ENCODE data around the gene SLC5A12. TPM values are rescaled to one million over a fixed set of nuclear protein-coding genes. Genes with fewer than 3 reads are reported as not detected.
A peak's percentile ranks its signal among the peaks of the same experiment; 100 is the strongest.

The SLC5A12 gene, protein sequence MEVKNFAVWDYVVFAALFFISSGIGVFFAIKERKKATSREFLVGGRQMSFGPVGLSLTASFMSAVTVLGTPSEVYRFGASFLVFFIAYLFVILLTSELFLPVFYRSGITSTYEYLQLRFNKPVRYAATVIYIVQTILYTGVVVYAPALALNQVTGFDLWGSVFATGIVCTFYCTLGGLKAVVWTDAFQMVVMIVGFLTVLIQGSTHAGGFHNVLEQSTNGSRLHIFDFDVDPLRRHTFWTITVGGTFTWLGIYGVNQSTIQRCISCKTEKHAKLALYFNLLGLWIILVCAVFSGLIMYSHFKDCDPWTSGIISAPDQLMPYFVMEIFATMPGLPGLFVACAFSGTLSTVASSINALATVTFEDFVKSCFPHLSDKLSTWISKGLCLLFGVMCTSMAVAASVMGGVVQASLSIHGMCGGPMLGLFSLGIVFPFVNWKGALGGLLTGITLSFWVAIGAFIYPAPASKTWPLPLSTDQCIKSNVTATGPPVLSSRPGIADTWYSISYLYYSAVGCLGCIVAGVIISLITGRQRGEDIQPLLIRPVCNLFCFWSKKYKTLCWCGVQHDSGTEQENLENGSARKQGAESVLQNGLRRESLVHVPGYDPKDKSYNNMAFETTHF
- total RNA-seq: not detected

DNA sequence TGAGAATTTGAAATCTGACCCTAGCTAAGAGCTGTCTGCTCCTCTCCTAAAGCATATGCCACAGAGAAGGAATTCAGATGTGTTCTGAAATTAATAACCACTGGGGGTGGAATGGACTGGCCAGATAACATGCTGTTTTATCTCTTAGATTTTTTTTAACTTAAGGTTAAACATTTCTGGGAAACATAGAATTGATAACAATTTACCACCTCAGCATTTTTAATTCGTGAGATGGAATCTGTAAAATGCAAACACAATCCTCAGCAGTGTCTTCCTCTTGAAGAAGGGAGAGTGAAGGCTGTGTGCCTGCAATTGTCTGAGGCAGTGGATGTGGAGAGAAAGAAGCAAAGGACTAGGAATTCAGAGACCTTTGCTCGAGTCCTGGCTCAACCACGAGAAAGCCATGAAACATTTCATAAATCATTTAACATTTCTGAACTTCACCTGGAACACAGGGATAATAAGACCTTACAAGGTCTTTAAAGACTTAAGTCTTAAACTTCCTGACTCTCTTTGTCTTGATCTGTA, at the start of gene SLC5A12:
TSS of gene SLC5A12 (minus strand) at position 113 of the 528 bp plus-strand sequence. CDS start 346 bp downstream, outside the sequence.
- no peaks in the 10 kb centered on the region for H3K4me1 Mint-ChIP-seq (ENCODE audit: low read depth)
- H3K9me3 Mint-ChIP-seq: peaks cover 4 to 10% of the 10 kb centered on the region in 2 donors
- H3K4me3 Mint-ChIP-seq: no peak within 1 kb of the TSS
- DNase-seq: no peak
- no peaks in the 10 kb centered on the region for H3K27me3 Mint-ChIP-seq (ENCODE audit: low read depth)
- ATAC-seq (replicated peaks in 1 of 2): no peak
- no peaks in the 10 kb centered on the region for H3K36me3 Mint-ChIP-seq (ENCODE audit: insufficient read depth in 2 of 2)
- no peak within 1 kb of the TSS for H3K27ac Mint-ChIP-seq

DNA sequence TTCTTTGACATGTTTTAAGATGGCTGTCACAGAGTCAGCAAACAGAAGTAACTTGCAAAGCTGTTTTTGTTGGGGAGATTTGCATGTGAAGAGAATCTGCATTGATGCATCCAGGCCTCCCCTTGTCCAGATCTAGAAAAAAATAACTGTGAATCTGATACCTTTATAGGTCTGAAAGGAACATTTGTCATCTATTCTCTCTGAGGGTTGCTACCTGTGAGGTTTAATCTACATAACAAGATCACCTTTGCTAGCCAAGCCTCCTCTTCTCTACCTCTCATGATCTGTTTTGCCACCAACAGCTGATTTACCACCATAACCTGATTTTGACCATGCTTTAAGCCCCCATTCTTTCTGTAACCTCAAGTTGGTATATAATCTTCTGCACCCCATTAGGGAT, 47.2 kb upstream of the SLC5A12 start:
- H3K4me1 Mint-ChIP-seq (ENCODE audit: low read depth): no peaks in the 10 kb centered on the region
- H3K9me3 Mint-ChIP-seq: peaks cover 0 to 2% of the 10 kb centered on the region in 2 donors
- no peak overlapping the region for H3K4me3 Mint-ChIP-seq
- no peaks in the 10 kb centered on the region for H3K36me3 Mint-ChIP-seq (ENCODE audit: insufficient read depth in 2 of 2)
- ATAC-seq (replicated peaks in 1 of 2) (no peak), DNase-seq (no peak)
- H3K27ac Mint-ChIP-seq: no peak overlapping the region
- H3K27me3 Mint-ChIP-seq (ENCODE audit: low read depth): no peaks in the 10 kb centered on the region

DNA sequence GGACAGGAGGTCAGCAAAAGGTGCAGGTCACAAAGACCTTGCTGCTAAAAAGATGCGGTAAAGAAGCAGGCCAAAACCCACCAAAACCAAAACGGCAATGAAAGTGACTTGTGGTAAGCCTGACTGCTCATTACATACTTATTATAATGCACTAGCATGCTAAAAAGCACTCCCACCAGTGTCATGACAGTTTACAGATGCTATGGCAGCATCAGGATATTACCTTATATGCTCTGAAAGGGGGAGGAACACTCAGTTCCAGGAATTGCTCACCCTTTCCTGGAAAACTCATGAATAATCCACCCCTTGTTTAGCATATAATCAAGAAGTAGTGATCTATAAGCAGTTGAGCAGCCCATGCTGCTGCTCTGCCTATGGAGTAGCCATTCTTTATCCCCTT, 45.2 kb upstream of the SLC5A12 start:
- Mint-ChIP-seq H3K9me3 (peaks cover 0 to 2% of the 10 kb centered on the region in 2 donors), H3K4me1 (ENCODE audit: low read depth) (no peaks in the 10 kb centered on the region), H3K36me3 (ENCODE audit: insufficient read depth in 2 of 2) (no peaks in the 10 kb centered on the region), H3K27me3 (ENCODE audit: low read depth) (no peaks in the 10 kb centered on the region), H3K4me3 (no peak overlapping the region), H3K27ac (no peak overlapping the region)
- ATAC-seq (replicated peaks in 1 of 2) (no peak), DNase-seq (no peak)

DNA sequence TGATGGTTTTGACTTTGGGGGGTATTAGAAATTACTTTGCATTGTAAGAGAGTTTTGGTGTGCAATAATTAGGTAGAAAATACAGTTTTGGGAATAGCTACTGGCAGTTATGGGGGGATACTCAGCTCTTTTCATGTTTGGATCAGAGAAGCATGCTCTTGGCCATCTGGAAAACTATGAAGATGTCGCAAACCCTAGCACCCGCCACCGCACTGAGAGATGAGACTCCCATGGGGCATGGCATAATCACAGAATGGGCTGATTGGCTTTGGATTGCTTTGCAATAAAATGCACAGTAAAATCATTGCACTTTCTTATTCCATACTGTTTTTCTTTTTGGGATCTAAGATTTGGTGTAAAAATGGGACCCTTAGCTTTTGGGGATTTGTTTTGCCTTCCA, 43.5 kb upstream of the SLC5A12 start:
- H3K9me3 Mint-ChIP-seq: peaks cover 0 to 2% of the 10 kb centered on the region in 2 donors
- no peaks in the 10 kb centered on the region for H3K27me3 Mint-ChIP-seq (ENCODE audit: low read depth)
- no peaks in the 10 kb centered on the region for H3K4me1 Mint-ChIP-seq (ENCODE audit: low read depth)
- no peak overlapping the region for H3K4me3 Mint-ChIP-seq
- no peak overlapping the region for H3K27ac Mint-ChIP-seq
- DNase-seq (no peak), ATAC-seq (replicated peaks in 1 of 2) (no peak)
- no peaks in the 10 kb centered on the region for H3K36me3 Mint-ChIP-seq (ENCODE audit: insufficient read depth in 2 of 2)

DNA sequence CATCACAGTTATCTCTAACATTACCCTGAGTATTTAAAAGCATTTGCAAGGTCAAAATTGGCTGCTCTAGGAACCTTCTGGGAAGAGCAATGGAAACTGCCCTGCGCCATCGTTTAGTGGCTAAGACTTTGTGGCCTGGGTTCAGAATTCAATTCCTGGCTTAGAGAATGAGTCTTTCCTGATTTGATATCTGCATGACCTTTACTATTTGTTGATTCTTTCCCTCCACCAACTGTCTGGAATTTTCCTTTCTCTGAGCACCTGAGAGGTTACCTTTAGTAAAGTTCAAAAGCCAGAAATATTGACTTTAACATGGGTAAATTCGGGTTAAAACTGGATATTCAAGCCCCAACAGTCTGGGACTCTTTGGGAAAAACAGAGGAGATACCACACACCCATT, 43.0 kb upstream of the SLC5A12 start:
- ATAC-seq (replicated peaks in 1 of 2): no peak
- Mint-ChIP-seq H3K4me3 (no peak overlapping the region), H3K27me3 (ENCODE audit: low read depth) (no peaks in the 10 kb centered on the region), H3K4me1 (ENCODE audit: low read depth) (no peaks in the 10 kb centered on the region), H3K27ac (no peak overlapping the region), H3K36me3 (ENCODE audit: insufficient read depth in 2 of 2) (no peaks in the 10 kb centered on the region), H3K9me3 (peaks cover 0 to 2% of the 10 kb centered on the region in 2 donors)
- no peak for DNase-seq

DNA sequence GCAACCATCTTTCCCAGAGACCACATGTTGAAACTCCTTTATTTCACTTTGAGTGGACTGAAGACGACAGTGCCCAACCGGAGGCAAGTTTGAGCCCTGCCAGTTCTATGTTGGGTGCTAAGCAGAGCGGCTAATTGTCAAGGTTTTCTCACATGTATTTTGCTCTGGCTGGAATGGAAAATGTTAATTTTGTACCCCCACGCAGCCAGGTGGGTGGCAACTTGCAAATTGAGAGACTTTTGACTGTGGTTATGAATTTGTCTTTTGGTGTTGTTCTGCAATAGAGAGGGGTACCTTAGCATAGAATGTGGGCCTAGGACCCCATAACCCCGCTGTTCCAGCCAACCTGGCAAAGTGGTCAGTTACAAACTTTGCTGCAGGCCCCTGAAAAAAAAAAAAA, 42.5 kb upstream of the SLC5A12 start:
- DNase-seq (no peak), ATAC-seq (replicated peaks in 1 of 2) (no peak)
- no peak overlapping the region for H3K27ac Mint-ChIP-seq
- no peaks in the 10 kb centered on the region for H3K4me1 Mint-ChIP-seq (ENCODE audit: low read depth)
- H3K9me3 Mint-ChIP-seq: peaks cover 0 to 2% of the 10 kb centered on the region in 2 donors
- no peaks in the 10 kb centered on the region for H3K36me3 Mint-ChIP-seq (ENCODE audit: insufficient read depth in 2 of 2)
- no peak overlapping the region for H3K4me3 Mint-ChIP-seq
- H3K27me3 Mint-ChIP-seq (ENCODE audit: low read depth): no peaks in the 10 kb centered on the region

DNA sequence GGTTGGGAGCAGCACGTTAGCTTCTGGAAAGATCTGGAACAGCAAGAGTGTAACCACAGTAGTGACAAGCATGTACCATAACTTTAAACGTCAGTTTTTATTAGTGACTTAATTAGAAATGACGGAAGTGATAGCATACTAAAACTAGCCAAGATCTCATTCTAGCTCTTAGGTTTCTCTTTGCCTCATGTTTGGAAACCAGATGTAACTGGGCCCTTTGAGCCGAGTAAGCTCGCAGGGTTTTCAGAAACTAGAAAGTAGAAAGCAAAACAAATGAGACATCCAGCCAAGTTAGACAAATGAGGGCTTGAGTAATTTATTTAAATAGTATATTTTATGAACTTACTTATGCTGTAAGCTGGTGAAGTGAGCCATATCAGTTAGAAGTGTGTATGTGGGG, 40.2 kb upstream of the SLC5A12 start:
- Mint-ChIP-seq H3K36me3 (ENCODE audit: insufficient read depth in 2 of 2) (no peaks in the 10 kb centered on the region), H3K27ac (no peak overlapping the region), H3K9me3 (peaks cover 0 to 2% of the 10 kb centered on the region in 2 donors), H3K27me3 (ENCODE audit: low read depth) (no peaks in the 10 kb centered on the region), H3K4me1 (ENCODE audit: low read depth) (no peaks in the 10 kb centered on the region), H3K4me3 (no peak overlapping the region)
- no peak for ATAC-seq (replicated peaks in 1 of 2)
- no peak for DNase-seq

DNA sequence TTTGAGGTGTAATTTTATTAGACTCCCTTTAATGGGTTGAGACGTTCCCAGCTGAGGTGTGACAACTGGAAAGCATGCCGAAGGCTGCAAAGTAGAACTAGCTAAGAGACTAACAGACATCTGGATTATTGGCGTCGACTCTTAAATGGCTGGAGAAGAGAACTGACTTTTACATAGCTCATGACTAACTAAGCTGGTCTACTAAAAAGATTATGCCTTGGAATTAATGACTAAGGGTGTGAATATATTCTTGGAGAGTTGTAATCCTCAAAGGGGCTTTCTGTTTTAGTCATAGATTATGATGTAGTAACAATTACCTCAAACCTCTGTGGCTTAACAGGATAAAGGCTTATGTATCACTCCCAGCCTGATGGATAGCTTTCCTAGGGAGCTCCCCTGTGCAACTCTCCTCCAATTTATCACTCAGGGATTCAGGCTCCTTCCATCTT, 39.5 kb upstream of the SLC5A12 start:
- no peaks in the 10 kb centered on the region for H3K4me1 Mint-ChIP-seq (ENCODE audit: low read depth)
- no peaks in the 10 kb centered on the region for H3K36me3 Mint-ChIP-seq (ENCODE audit: insufficient read depth in 2 of 2)
- DNase-seq: no peak
- H3K27ac Mint-ChIP-seq: no peak overlapping the region
- H3K4me3 Mint-ChIP-seq: no peak overlapping the region
- no peaks in the 10 kb centered on the region for H3K27me3 Mint-ChIP-seq (ENCODE audit: low read depth)
- peaks cover 0 to 2% of the 10 kb centered on the region in 2 donors for H3K9me3 Mint-ChIP-seq
- no peak for ATAC-seq (replicated peaks in 1 of 2)

DNA sequence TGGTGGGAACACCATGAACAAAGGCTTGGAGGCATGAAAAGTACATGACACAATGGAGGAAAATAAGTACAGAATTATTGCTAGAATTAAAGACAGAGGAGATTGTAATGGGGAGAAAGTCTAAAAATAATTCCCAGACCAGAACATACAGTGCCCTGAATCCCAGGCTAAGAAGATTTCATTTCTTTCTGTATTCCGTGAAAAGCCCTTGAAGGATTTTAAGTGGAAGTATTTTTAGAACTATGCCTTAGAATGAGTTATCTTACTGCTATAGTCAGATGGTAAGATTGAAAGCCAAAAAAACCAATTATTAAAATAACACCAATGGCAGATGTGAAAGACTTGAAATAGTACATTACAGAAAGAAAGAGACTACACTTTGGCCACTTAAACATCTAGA, 36.1 kb upstream of the SLC5A12 start:
- no peaks in the 10 kb centered on the region for H3K4me1 Mint-ChIP-seq (ENCODE audit: low read depth)
- no peak overlapping the region for H3K27ac Mint-ChIP-seq
- DNase-seq: no peak
- no peaks in the 10 kb centered on the region for H3K9me3 Mint-ChIP-seq
- ATAC-seq (replicated peaks in 1 of 2): no peak
- no peaks in the 10 kb centered on the region for H3K27me3 Mint-ChIP-seq (ENCODE audit: low read depth)
- H3K4me3 Mint-ChIP-seq: no peak overlapping the region
- H3K36me3 Mint-ChIP-seq (ENCODE audit: insufficient read depth in 2 of 2): no peaks in the 10 kb centered on the region

DNA sequence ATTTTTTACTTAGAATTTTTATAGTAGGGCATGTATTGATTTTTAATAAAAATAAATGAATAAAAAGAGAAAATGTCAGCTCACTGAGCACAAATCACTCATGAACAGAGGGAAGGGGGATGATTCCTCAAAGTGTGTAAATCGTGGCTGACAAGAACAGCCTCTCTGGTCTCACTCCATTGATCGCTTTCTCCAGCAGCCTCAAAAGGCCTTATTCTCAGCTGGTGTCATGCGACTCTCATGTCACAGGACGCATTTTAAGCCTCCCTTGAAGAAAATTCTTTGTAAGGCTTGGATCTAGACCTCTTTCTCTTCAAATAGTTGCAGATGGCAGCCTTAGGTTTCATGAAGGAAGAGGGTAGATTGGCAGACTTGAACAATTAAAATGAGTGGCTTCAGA, 33.9 kb upstream of the SLC5A12 start:
- Mint-ChIP-seq H3K27ac (no peak overlapping the region), H3K4me1 (ENCODE audit: low read depth) (no peaks in the 10 kb centered on the region), H3K4me3 (no peak overlapping the region), H3K27me3 (ENCODE audit: low read depth) (no peaks in the 10 kb centered on the region), H3K9me3 (no peaks in the 10 kb centered on the region), H3K36me3 (ENCODE audit: insufficient read depth in 2 of 2) (no peaks in the 10 kb centered on the region)
- DNase-seq (no peak), ATAC-seq (replicated peaks in 1 of 2) (no peak)

DNA sequence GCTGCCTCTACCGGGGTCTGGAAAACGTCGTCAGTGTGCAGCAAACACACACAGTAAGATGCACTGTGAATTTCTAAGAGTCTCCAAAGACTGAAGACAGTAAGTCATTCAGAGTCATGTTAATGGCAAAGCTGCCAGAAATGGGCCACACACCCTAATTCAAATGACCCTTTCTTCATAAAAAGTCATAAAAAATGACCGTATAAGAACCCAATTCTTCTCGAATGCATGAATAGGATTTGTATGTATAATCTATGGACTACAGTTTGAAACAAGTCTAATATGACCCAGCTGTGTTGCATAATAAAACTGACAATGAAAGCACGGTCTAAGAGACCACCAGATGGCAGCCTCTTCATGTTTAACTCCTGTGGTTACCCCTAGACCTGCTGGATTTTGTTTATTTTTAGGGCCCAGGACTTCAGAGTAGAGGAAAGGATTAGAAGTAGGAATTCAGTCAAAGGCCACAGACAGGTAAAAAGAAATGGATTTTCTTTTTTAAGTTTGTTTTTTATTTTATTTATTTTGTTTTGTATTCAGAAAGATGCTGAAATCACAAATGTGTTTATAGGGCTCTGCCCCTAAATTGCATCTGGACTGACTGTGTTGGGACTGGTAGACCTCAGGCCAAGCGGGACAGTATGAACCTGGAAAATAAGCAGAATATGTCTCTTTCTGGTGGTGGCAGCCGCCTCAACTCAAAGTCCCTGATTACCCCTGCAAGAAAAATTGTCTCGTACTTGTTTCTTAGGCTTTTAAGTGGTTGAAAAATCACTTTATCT, 32.1 kb upstream of the SLC5A12 start:
- Mint-ChIP-seq H3K27ac (no peak overlapping the region), H3K9me3 (peaks cover 0 to 3% of the 10 kb centered on the region in 2 donors), H3K27me3 (ENCODE audit: low read depth) (no peaks in the 10 kb centered on the region), H3K4me3 (no peak overlapping the region), H3K4me1 (ENCODE audit: low read depth) (no peaks in the 10 kb centered on the region), H3K36me3 (ENCODE audit: insufficient read depth in 2 of 2) (no peaks in the 10 kb centered on the region)
- ATAC-seq (replicated peaks in 1 of 2) (peak in 1 of 2 donors; percentile 32), DNase-seq (peak in 1 of 2 donors; percentile 3)

DNA sequence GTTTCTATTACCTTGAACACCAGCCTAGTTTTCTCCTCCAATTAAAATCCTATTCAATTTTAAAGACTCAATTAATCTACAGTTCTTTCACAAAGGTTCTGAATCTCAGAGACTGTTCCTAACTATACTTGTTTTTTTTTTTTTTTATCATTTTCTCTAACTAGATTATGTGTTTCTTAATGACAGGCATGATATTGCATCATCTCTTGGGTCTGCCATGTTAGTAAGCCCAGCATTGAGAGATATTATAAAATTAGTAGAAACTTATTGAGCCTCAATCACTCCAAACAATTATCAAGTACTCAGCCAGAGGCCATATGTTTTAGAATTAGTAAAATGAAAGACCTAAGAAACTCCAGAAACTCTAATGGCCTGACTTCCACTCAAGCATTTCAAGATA, 28.1 kb upstream of the SLC5A12 start:
- no peaks in the 10 kb centered on the region for H3K36me3 Mint-ChIP-seq (ENCODE audit: insufficient read depth in 2 of 2)
- no peak overlapping the region for H3K27ac Mint-ChIP-seq
- H3K4me3 Mint-ChIP-seq: no peak overlapping the region
- no peak for DNase-seq
- no peak for ATAC-seq (replicated peaks in 1 of 2)
- peaks cover 0 to 4% of the 10 kb centered on the region in 2 donors for H3K9me3 Mint-ChIP-seq
- H3K4me1 Mint-ChIP-seq (ENCODE audit: low read depth): no peaks in the 10 kb centered on the region
- H3K27me3 Mint-ChIP-seq (ENCODE audit: low read depth): no peaks in the 10 kb centered on the region

DNA sequence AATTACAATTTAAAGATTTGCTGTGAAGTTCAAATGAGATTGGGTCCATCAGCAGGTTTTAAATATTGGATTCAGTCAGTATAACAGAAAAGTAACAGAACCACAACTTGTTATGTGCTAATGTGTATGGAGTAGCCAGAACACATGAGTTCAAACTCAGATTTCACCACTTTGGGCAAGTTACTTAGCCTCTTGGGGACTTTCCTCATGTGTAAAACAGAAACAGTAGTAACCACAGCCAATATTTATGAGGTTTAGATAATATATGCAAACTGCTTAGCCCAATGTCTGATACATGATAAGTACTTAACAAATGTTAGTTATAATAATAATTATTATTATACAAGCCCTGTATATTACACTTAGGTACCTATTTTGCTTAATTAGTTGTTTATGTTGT, 21.8 kb upstream of the SLC5A12 start:
- Mint-ChIP-seq H3K4me1 (ENCODE audit: low read depth) (no peaks in the 10 kb centered on the region), H3K9me3 (peaks cover 4 to 7% of the 10 kb centered on the region in 2 donors), H3K4me3 (no peak overlapping the region), H3K36me3 (ENCODE audit: insufficient read depth in 2 of 2) (no peaks in the 10 kb centered on the region), H3K27ac (no peak overlapping the region), H3K27me3 (ENCODE audit: low read depth) (no peaks in the 10 kb centered on the region)
- DNase-seq (no peak), ATAC-seq (replicated peaks in 1 of 2) (no peak)
